Right lobe of liver (tissue), 6 donors: ENCODE data around the gene SLC46A1. TPM values are rescaled to one million over a fixed set of nuclear protein-coding genes. Genes with fewer than 3 reads are reported as not detected.

Experiments
- ATAC-seq, 4 donors: fragments of 200-7000 bp; cut with Tn5 transposase; one replicate each; pipeline ENCODE4 v1.9.1; 2020; ENCODE audit warnings: mild to moderate bottlenecking in 4 of 4, moderate library complexity in 4 of 4
- DNase-seq, 3 donors: peaks; one replicate each; pipeline ENCODE4 v3.0.0-alpha.2; 2020
- H3K27ac ChIP-seq, 3 donors: fragments of 200-600 bp; one replicate each; pipeline ENCODE4 v1.8.0; 2022
- H3K27me3 ChIP-seq, 2 donors: fragments of 200-600 bp; one replicate each; pipeline ENCODE4 v1.8.0; 2022
- H3K36me3 ChIP-seq, 4 donors: fragments of 200-600 bp; sonication (generic) in 1 of 4; one replicate each; pipeline versions ENCODE4 v1.5.1 to v1.8.0; 2017 to 2022; ENCODE audit warnings: control low read depth in 1 of 4
- H3K4me1 ChIP-seq, 4 donors: fragments of 200-600 bp; sonication (generic) in 1 of 4; one replicate each; pipeline versions ENCODE4 v1.5.1 to v1.8.0; 2017 to 2022; ENCODE audit warnings: control low read depth in 1 of 4
- H3K4me3 ChIP-seq, 3 donors: fragments of 200-600 bp; one replicate each; pipeline ENCODE4 v1.8.0; 2022
- H3K9me3 ChIP-seq, 4 donors: fragments of 200-600 bp; sonication (generic) in 1 of 4; one replicate each; pipeline versions ENCODE4 v1.5.1 to v1.8.0; 2017 to 2022; ENCODE audit warnings: control low read depth in 1 of 4
- POLR2A ChIP-seq: fragments of 450-650 bp; IDR thresholded peaks from one replicate; pipeline ENCODE4 v1.6.1; 2017; ENCODE audit warnings: antibody characterized with exemption, mild to moderate bottlenecking
- WGBS: methylation state at CpG from one replicate; pipeline ENCODE4 v1.1.6; 2018; ENCODE audit warnings: low coverage, low lambda C conversion rate; ENCODE audit not compliant: insufficient coverage; ENCODE audit errors: missing lambda C conversion rate; 5-methylcytosine and 5-hydroxymethylcytosine counted together
- intact Hi-C, 2 donors: fragments of 100-400 bp; cut with DNase I; formaldehyde crosslinking; loops; one replicate each; pipeline versions ENCODE4 v1.11.2 to v1.14.1; 2022
- total RNA-seq, 6 experiments: library from RNA; depleted of rRNA in 2 of 6; stranded (reverse); fragments of >200 nt in 2 of 6; fragmentation: NEBNext Ultra II Directional in 3 of 6; extraction: Animal tissue kit (Norgen Biotek cat#: 25700) in 3 of 6; gene quantifications; one replicate each; pipeline versions ENCODE4 v1.1.0 to v1.2.4, GENCODE V29; 2016 to 2023
- TF ChIP-seq, protein P1 (sequence below), 4 donors: fragments of 200-600 bp in 3 of 4; fragments of 450-650 bp in 1 of 4; IDR thresholded peaks; one replicate each; pipeline versions ENCODE4 v1.5.1 to v1.8.0; 2016 to 2022; ENCODE audit warnings: antibody characterized with exemption in 4 of 4, mild to moderate bottlenecking in 2 of 4
- donor health status: DM: no; HTN: yes; CAD: no.
- donor health status: DM: no; HTN: no; CAD: no.
- donor health status: DM: no; HTN: no; CAD: no.
- donor health status: DM: no; HTN: yes; CAD: no.
- donor health status: DM: no; HTN: yes; CAD: no.

The SLC46A1 gene
- total RNA-seq, 6 experiments from 2014 or later, result 22.1 to 44.6 (median 32.1) TPM

GRCh38 chr17:28368306-28368831, 37.6 kb downstream of the SLC46A1 start:
- DNase-seq (peak; percentile 67 to 89 (median 80)), ATAC-seq (peak; percentile 26 to 51 (median 39))
- Histone ChIP-seq H3K4me1 (peaks cover 0 to 22% (median 2%) of the 10 kb centered on the region in 4 donors), H3K36me3 (peaks cover 0 to 27% (median 10%) of the 10 kb centered on the region in 4 donors), H3K27me3 (no peaks in the 10 kb centered on the region), H3K9me3 (no peaks in the 10 kb centered on the region), H3K27ac (peak overlapping the region; percentile 70 to 92 (median 85)), H3K4me3 (peak overlapping the region; percentile 63 to 92 (median 88))
- 20% methylated on average over 2 of the region's 5 CpGs for WGBS
- TF ChIP-seq, protein P1, sequence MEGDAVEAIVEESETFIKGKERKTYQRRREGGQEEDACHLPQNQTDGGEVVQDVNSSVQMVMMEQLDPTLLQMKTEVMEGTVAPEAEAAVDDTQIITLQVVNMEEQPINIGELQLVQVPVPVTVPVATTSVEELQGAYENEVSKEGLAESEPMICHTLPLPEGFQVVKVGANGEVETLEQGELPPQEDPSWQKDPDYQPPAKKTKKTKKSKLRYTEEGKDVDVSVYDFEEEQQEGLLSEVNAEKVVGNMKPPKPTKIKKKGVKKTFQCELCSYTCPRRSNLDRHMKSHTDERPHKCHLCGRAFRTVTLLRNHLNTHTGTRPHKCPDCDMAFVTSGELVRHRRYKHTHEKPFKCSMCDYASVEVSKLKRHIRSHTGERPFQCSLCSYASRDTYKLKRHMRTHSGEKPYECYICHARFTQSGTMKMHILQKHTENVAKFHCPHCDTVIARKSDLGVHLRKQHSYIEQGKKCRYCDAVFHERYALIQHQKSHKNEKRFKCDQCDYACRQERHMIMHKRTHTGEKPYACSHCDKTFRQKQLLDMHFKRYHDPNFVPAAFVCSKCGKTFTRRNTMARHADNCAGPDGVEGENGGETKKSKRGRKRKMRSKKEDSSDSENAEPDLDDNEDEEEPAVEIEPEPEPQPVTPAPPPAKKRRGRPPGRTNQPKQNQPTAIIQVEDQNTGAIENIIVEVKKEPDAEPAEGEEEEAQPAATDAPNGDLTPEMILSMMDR (IDR thresholded peaks at IDR 0.05), result no peak
- peak; percentile 42 for TF ChIP-seq POLR2A
- intact Hi-C loops, result no loop called here

DNA sequence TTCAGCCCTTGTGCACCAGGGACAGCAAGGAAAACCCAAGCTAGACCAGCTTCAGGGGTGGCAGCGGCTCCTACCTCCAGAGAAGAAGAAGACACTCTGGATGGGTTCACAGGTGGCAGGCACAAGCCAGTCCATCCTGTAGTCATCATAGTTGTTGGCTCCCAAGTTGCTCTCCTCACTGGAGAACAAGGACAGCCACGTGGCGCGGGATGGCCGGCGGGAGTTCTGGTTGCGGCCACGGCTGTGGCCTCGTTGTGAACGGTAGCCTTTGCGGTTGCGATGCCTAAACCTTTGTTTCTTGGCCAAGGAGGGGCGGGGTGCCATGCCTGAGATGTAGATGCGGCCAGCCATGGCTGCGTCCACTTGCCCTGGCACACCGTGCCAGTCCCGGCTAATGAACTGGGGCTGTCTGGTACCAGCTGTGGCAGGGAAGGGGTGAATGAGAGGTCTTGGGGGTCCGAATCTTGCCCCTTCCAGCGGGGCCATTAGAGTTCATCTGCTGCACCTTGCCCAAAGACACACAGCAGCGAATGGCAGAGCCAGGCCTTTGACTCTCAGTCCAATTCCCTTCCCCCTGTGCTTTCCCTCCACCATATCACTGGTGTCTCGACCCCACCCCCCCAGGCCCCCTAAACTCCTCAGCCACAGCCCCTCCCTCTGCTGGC, 38.2 kb downstream of the SLC46A1 start:
- H3K4me1 ChIP-seq, result peaks cover 0 to 22% (median 2%) of the 10 kb centered on the region in 4 donors
- H3K36me3 ChIP-seq, result peaks cover 0 to 27% (median 10%) of the 10 kb centered on the region in 4 donors
- no peaks in the 10 kb centered on the region for H3K9me3 ChIP-seq
- peak overlapping the region; percentile 63 to 92 (median 88) for H3K4me3 ChIP-seq
- TF ChIP-seq POLR2A, result no peak
- TF ChIP-seq, protein P1 (IDR thresholded peaks at IDR 0.05), result no peak
- H3K27me3 ChIP-seq, result no peaks in the 10 kb centered on the region
- ATAC-seq (no peak), DNase-seq (peak in 1 of 3 donors; percentile 60)
- intact Hi-C loops, result no loop called here
- H3K27ac ChIP-seq, result peak overlapping the region; percentile 59 to 92 (median 85)
- WGBS, result 33% methylated on average over 3 of the region's 21 CpGs

DNA sequence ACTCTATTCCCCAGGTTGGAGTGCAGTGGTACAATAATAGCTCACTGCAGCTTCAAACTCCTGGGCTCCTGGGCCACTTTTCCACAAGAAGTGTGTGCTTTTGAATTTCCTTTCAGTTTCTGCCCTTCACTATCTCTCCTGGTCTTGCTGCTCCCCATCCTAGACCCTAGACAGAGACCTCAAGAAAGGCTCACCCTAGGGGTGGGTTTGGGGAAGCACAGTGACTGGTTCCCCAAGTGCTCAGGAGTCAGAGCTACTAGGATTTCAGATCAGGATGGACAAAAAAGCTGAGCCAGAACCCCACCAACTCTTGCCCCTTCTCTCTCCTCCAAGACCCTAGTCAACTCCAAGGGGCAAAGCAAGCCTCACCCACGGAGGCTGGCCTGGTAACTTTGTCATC, 39.4 kb downstream of the SLC46A1 start:
- no peaks in the 10 kb centered on the region for H3K27me3 ChIP-seq
- 60% methylated on average over 1 of the region's 1 CpG for WGBS
- no peaks in the 10 kb centered on the region for H3K9me3 ChIP-seq
- H3K27ac ChIP-seq, result peak overlapping the region in 1 of 3 donors; percentile 92
- TF ChIP-seq, protein P1 (IDR thresholded peaks at IDR 0.05), result no peak
- TF ChIP-seq POLR2A, result no peak
- H3K4me3 ChIP-seq, result peak overlapping the region in 2 of 3 donors; percentile 88 to 92
- no peak for DNase-seq
- intact Hi-C loops, result no loop called here
- ATAC-seq, result no peak
- peaks cover 0 to 22% (median 2%) of the 10 kb centered on the region in 4 donors for H3K4me1 ChIP-seq
- H3K36me3 ChIP-seq, result peaks cover 0 to 30% (median 15%) of the 10 kb centered on the region in 4 donors

- ATAC-seq, result peak in 3 of 4 donors; percentile 1 to 2 (median 1)
- no peak for DNase-seq
- WGBS, result 14% methylated on average over 1 of the region's 3 CpGs
- H3K9me3 ChIP-seq, result no peaks in the 10 kb centered on the region
- TF ChIP-seq, protein P1 (IDR thresholded peaks at IDR 0.05), result no peak
- TF ChIP-seq POLR2A, result no peak
- H3K27ac ChIP-seq, result peak overlapping the region in 1 of 3 donors; percentile 43
- H3K4me1 ChIP-seq, result peaks cover 0 to 16% (median 2%) of the 10 kb centered on the region in 4 donors
- intact Hi-C loops, result no loop called here
- no peaks in the 10 kb centered on the region for H3K27me3 ChIP-seq
- peaks cover 0 to 41% (median 21%) of the 10 kb centered on the region in 4 donors for H3K36me3 ChIP-seq
- no peak overlapping the region for H3K4me3 ChIP-seq
These were observed 40.5 kb downstream of the SLC46A1 start for GRCh38 chr17:28365487-28365886.
